H9 (cell line): Measurements from ENCODE around the gene RSBN1L. TPM values are rescaled to one million over a fixed set of nuclear protein-coding genes. Genes with fewer than 3 reads are reported as not detected.

Source experiments
- DNase-seq: peaks from one replicate; pipeline ENCODE4 v3.0.0-alpha.2; 2017
- H2AFZ ChIP-seq: one replicate; pipeline ENCODE4 v1.6.1; 2013; ENCODE audit warnings: mild to moderate bottlenecking, low read length, control low read depth, moderate library complexity
- H2AK5ac ChIP-seq: 2 replicates; pipeline ENCODE4 v1.6.1; 2013; ENCODE audit warnings: low read length, control low read depth, mixed read lengths; ENCODE audit not compliant: insufficient read length
- H2BK120ac ChIP-seq: one replicate; pipeline ENCODE4 v1.6.1; 2013; ENCODE audit warnings: low read depth, mild to moderate bottlenecking, low read length, control low read depth, inconsistent platforms; ENCODE audit not compliant: poor library complexity, severe bottlenecking
- H2BK12ac ChIP-seq: 2 replicates; pipeline ENCODE4 v1.6.1; 2013; ENCODE audit warnings: low read length, control low read depth, mixed read lengths, low read depth; ENCODE audit not compliant: insufficient read length
- H2BK15ac ChIP-seq: 2 replicates; pipeline ENCODE4 v1.6.1; 2013; ENCODE audit warnings: low read depth, low read length, control low read depth
- H2BK20ac ChIP-seq: one replicate; pipeline ENCODE4 v1.6.1; 2013; ENCODE audit warnings: low read depth, mild to moderate bottlenecking, low read length, control low read depth, inconsistent platforms; ENCODE audit not compliant: poor library complexity, severe bottlenecking
- H2BK5ac ChIP-seq: 2 replicates; pipeline ENCODE4 v1.6.1; 2013; ENCODE audit warnings: low read length, control low read depth, mixed read lengths; ENCODE audit not compliant: insufficient read length
- H3K14ac ChIP-seq: 2 replicates; pipeline ENCODE4 v1.6.1; 2013; ENCODE audit warnings: low read length, control low read depth; ENCODE audit not compliant: insufficient read depth
- H3K18ac ChIP-seq: 2 replicates; pipeline ENCODE4 v1.6.1; 2013; ENCODE audit warnings: low read depth, mild to moderate bottlenecking, mixed read lengths, low read length, control low read depth; ENCODE audit not compliant: insufficient read length
- H3K23ac ChIP-seq: 2 replicates; pipeline ENCODE4 v1.6.1; 2013; ENCODE audit warnings: low read length, control low read depth, mixed read lengths, low read depth; ENCODE audit not compliant: insufficient read length
- H3K23me2 ChIP-seq: 2 replicates; pipeline ENCODE4 v1.6.1; 2013; ENCODE audit warnings: low read depth, mild to moderate bottlenecking, mixed read lengths, low read length, control low read depth; ENCODE audit not compliant: insufficient read length, poor library complexity, severe bottlenecking
- H3K27ac ChIP-seq: 2 replicates; pipeline ENCODE4 v1.5.1; 2013; ENCODE audit warnings: low read length, control low read depth, mixed read lengths, low read depth; ENCODE audit not compliant: insufficient read length
- H3K27me3 ChIP-seq: 2 replicates; pipeline ENCODE4 v1.6.1; 2013; ENCODE audit warnings: low read length, control low read depth, inconsistent platforms; ENCODE audit not compliant: insufficient read depth
- H3K4ac ChIP-seq: 2 replicates; pipeline ENCODE4 v1.6.1; 2013; ENCODE audit warnings: low read depth, mild to moderate bottlenecking, control low read depth, inconsistent platforms, low read length, moderate library complexity
- H3K4me1 ChIP-seq: 2 replicates; pipeline ENCODE4 v1.6.1; 2013; ENCODE audit warnings: low read length, control low read depth, inconsistent platforms; ENCODE audit not compliant: insufficient read depth
- H3K4me2 ChIP-seq: 2 replicates; pipeline ENCODE4 v1.6.1; 2013; ENCODE audit warnings: low read length, control low read depth, mixed read lengths; ENCODE audit not compliant: insufficient read length, insufficient read depth
- H3K56ac ChIP-seq: 2 replicates; pipeline ENCODE4 v1.6.1; 2013; ENCODE audit warnings: low read depth, mild to moderate bottlenecking, mixed read lengths, low read length, control low read depth; ENCODE audit not compliant: insufficient read length
- H3K79me1 ChIP-seq: 2 replicates; pipeline ENCODE4 v1.6.1; 2013; ENCODE audit warnings: low read depth, mild to moderate bottlenecking, moderate library complexity, low read length, control low read depth, inconsistent platforms; ENCODE audit not compliant: insufficient read depth, poor library complexity, severe bottlenecking
- H3K79me2 ChIP-seq: 2 replicates; pipeline ENCODE4 v1.6.1; 2013; ENCODE audit warnings: low read length, control low read depth, inconsistent platforms; ENCODE audit not compliant: insufficient read depth
- H3K9ac ChIP-seq: 2 replicates; pipeline ENCODE4 v1.6.1; 2013; ENCODE audit warnings: low read length, control low read depth, mixed read lengths; ENCODE audit not compliant: insufficient read length; ENCODE audit errors: extremely low read depth
- H3K9me3 ChIP-seq: one replicate; pipeline ENCODE4 v1.6.1; 2013; ENCODE audit warnings: low read depth, low read length, inconsistent platforms; ENCODE audit not compliant: control insufficient read depth
- H3T11ph ChIP-seq: one replicate; pipeline ENCODE4 v1.6.1; 2013; ENCODE audit warnings: mild to moderate bottlenecking, low read length, control low read depth, inconsistent platforms
- H4K20me1 ChIP-seq: one replicate; pipeline ENCODE4 v1.6.1; 2013; ENCODE audit not compliant: control insufficient read depth, insufficient read length, insufficient read depth
- H4K5ac ChIP-seq: 2 replicates; pipeline ENCODE4 v1.6.1; 2013; ENCODE audit warnings: low read depth, mild to moderate bottlenecking, mixed read lengths, low read length, control low read depth; ENCODE audit not compliant: insufficient read length
- H4K8ac ChIP-seq: replicated peaks from 2 replicates; pipeline ENCODE4 v1.6.1; 2013; ENCODE audit warnings: low read length, control low read depth, mixed read lengths, low read depth; ENCODE audit not compliant: insufficient read length
- H4K91ac ChIP-seq: 2 replicates; pipeline ENCODE4 v1.6.1; 2013; ENCODE audit warnings: low read depth, mild to moderate bottlenecking, moderate library complexity, mixed read lengths, low read length, control low read depth; ENCODE audit not compliant: insufficient read length
- H3K27ac Mint-ChIP-seq, 3 experiments: 2 replicates in 2 of 3; 3 replicates in 1 of 3; pipeline ENCODE4 v1.8.0; 2020 to 2021; ENCODE audit warnings: mixed read lengths in 3 of 3, mild to moderate bottlenecking in 1 of 3, moderate library complexity in 1 of 3
- H3K27me3 Mint-ChIP-seq: 2 replicates; pipeline ENCODE4 v1.8.0; 2021; ENCODE audit warnings: low read depth, mild to moderate bottlenecking, moderate library complexity, mixed read lengths
- H3K36me3 Mint-ChIP-seq, 3 experiments: 2 replicates in 2 of 3; 3 replicates in 1 of 3; pipeline ENCODE4 v1.8.0; 2020 to 2021; ENCODE audit warnings: low read depth in 3 of 3, mixed read lengths in 3 of 3; ENCODE audit not compliant: insufficient read depth in 1 of 3
- H3K4me1 Mint-ChIP-seq, 2 experiments: 2 replicates each; pipeline ENCODE4 v1.8.0; 2020; ENCODE audit warnings: mixed read lengths in 2 of 2
- H3K4me3 Mint-ChIP-seq, 2 experiments: 2 replicates in 1 of 2; 3 replicates in 1 of 2; pipeline ENCODE4 v1.8.0; 2020 to 2021; ENCODE audit warnings: mild to moderate bottlenecking in 2 of 2, mixed read lengths in 2 of 2, moderate library complexity in 1 of 2
- H3K9me3 Mint-ChIP-seq, 2 experiments: 2 replicates in 1 of 2; 3 replicates in 1 of 2; pipeline ENCODE4 v1.8.0; 2020; ENCODE audit warnings: mild to moderate bottlenecking in 2 of 2, mixed read lengths in 2 of 2, moderate library complexity in 1 of 2
- WGBS: extraction: QIAGEN DNeasy Blood & Tissue Kit; methylation state at CpG from one replicate; pipeline ENCODE4 v1.1.7; 2013; ENCODE audit warnings: missing lambda C conversion rate, low lambda C conversion rate, mixed read lengths; ENCODE audit not compliant: insufficient read length; ENCODE audit errors: extremely low coverage; 5-methylcytosine and 5-hydroxymethylcytosine counted together
- total RNA-seq: library from RNA; stranded (reverse); gene quantifications from 2 replicates; pipeline ENCODE4 v1.2.1, GENCODE V29; 2021
- TF ChIP-seq, protein P1 (sequence below): fragments of 200-600 bp; sonication (generic); conservative IDR thresholded peaks from 3 replicates; pipeline ENCODE4 v1.8.0; 2021; ENCODE audit warnings: antibody characterized with exemption, mild to moderate bottlenecking

RSBN1L gene
- total RNA-seq, 1 experiment from 2014 or later, result 20.6 TPM

DNA sequence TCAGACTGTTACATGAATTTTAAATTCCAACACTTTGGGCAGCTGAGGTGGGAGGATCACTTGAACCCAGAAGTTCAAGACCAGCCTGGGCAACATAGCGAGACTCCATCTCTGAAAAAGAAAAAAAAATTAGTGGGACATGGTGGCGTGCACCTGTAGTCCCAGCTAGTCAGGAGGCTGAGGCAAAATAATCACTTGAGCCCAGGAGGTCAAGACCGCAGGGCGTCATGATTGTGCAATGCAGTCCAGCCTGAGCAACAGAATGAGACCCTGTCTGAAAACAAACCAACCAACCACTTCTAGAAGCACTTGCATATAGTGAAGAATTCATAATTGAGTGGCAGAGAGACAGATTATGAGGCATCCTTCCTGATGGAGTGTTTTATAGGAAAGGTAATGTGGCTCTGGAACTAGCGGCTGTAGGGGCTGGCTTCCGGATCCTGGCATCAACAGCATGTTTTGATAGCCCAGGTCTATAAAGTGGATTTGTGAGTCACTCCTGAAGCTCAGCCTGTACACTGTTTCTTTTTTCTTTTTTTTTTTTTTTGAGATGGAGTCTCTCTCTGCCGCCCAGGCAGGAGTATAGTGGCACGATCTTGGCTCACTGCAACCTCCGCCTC, 40.3 kb upstream of the RSBN1L start:
- no peak overlapping the region for H3K56ac ChIP-seq
- H2AFZ ChIP-seq, result no peak overlapping the region
- H3K9me3 ChIP-seq, result no peaks in the 10 kb centered on the region
- no peak overlapping the region for H3K23ac ChIP-seq
- no peak overlapping the region for H3K27ac ChIP-seq
- no peak overlapping the region for H2BK12ac ChIP-seq
- no peak overlapping the region for H4K8ac ChIP-seq
- Mint-ChIP-seq H3K4me1 (no peaks in the 10 kb centered on the region), H3K36me3 (peaks cover 7 to 46% (median 9%) of the 10 kb centered on the region in 3 experiments; a peak in 6 of 7 replicates), H3K9me3 (no peaks in the 10 kb centered on the region), H3K4me3 (no peak overlapping the region; a peak in 1 of 5 replicates), H3K27me3 (no peaks in the 10 kb centered on the region), H3K27ac (no peak overlapping the region)
- H4K20me1 ChIP-seq, result no peaks in the 10 kb centered on the region
- no peaks in the 10 kb centered on the region for H3K79me1 ChIP-seq
- H2BK20ac ChIP-seq, result no peak overlapping the region
- H3K4me1 ChIP-seq, result no peaks in the 10 kb centered on the region
- no peak overlapping the region for H2BK120ac ChIP-seq
- H2BK15ac ChIP-seq, result no peak overlapping the region
- H3K4ac ChIP-seq, result no peak overlapping the region
- H3K27me3 ChIP-seq, result no peaks in the 10 kb centered on the region
- H3K23me2 ChIP-seq, result no peaks in the 10 kb centered on the region
- H3K18ac ChIP-seq, result no peak overlapping the region
- no peak overlapping the region for H3K9ac ChIP-seq
- DNase-seq, result no peak
- no peak overlapping the region for H3T11ph ChIP-seq
- no peak overlapping the region for H3K4me2 ChIP-seq
- no peak overlapping the region for H4K91ac ChIP-seq
- no CpG with 5 or more reads among the region's 9 CpGs for WGBS
- no peak overlapping the region for H3K14ac ChIP-seq
- TF ChIP-seq, protein P1, sequence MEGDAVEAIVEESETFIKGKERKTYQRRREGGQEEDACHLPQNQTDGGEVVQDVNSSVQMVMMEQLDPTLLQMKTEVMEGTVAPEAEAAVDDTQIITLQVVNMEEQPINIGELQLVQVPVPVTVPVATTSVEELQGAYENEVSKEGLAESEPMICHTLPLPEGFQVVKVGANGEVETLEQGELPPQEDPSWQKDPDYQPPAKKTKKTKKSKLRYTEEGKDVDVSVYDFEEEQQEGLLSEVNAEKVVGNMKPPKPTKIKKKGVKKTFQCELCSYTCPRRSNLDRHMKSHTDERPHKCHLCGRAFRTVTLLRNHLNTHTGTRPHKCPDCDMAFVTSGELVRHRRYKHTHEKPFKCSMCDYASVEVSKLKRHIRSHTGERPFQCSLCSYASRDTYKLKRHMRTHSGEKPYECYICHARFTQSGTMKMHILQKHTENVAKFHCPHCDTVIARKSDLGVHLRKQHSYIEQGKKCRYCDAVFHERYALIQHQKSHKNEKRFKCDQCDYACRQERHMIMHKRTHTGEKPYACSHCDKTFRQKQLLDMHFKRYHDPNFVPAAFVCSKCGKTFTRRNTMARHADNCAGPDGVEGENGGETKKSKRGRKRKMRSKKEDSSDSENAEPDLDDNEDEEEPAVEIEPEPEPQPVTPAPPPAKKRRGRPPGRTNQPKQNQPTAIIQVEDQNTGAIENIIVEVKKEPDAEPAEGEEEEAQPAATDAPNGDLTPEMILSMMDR, result no peak
- no peak overlapping the region for H2BK5ac ChIP-seq
- no peak overlapping the region for H4K5ac ChIP-seq
- no peaks in the 10 kb centered on the region for H3K79me2 ChIP-seq
- no peak overlapping the region for H2AK5ac ChIP-seq
